GM12872 (cell line): ENCODE results near the gene MIEN1.
A peak's percentile ranks its signal among the peaks of the same experiment; 100 is the strongest.

Experiments used
- TF ChIP-seq, protein P1 (sequence below): IDR thresholded peaks from 3 replicates; pipeline ENCODE4 v1.5.1; 2011; ENCODE audit warnings: low read depth, mild to moderate bottlenecking, low read length, moderate library complexity; ENCODE audit not compliant: insufficient read depth

The MIEN1 gene

DNA sequence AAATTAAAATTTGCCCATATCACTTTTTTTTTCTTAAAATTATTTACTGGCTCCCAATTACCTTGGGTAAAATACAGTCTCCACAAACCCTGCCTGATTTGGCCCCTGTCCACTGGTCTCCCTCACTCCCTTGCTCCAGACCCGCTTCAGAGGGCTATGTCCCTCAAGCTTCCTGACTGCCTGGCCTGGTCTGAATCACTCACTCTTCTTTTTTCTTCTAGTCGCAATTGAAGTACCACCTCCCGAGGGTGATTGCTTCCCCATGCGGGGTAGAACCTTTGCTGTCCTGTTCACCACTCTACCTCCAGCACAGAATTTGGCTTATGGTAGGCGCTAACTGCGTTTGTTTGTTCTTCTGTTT, 41.9 kb downstream of the MIEN1 start:
- TF ChIP-seq, protein P1, sequence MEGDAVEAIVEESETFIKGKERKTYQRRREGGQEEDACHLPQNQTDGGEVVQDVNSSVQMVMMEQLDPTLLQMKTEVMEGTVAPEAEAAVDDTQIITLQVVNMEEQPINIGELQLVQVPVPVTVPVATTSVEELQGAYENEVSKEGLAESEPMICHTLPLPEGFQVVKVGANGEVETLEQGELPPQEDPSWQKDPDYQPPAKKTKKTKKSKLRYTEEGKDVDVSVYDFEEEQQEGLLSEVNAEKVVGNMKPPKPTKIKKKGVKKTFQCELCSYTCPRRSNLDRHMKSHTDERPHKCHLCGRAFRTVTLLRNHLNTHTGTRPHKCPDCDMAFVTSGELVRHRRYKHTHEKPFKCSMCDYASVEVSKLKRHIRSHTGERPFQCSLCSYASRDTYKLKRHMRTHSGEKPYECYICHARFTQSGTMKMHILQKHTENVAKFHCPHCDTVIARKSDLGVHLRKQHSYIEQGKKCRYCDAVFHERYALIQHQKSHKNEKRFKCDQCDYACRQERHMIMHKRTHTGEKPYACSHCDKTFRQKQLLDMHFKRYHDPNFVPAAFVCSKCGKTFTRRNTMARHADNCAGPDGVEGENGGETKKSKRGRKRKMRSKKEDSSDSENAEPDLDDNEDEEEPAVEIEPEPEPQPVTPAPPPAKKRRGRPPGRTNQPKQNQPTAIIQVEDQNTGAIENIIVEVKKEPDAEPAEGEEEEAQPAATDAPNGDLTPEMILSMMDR = no peak

DNA sequence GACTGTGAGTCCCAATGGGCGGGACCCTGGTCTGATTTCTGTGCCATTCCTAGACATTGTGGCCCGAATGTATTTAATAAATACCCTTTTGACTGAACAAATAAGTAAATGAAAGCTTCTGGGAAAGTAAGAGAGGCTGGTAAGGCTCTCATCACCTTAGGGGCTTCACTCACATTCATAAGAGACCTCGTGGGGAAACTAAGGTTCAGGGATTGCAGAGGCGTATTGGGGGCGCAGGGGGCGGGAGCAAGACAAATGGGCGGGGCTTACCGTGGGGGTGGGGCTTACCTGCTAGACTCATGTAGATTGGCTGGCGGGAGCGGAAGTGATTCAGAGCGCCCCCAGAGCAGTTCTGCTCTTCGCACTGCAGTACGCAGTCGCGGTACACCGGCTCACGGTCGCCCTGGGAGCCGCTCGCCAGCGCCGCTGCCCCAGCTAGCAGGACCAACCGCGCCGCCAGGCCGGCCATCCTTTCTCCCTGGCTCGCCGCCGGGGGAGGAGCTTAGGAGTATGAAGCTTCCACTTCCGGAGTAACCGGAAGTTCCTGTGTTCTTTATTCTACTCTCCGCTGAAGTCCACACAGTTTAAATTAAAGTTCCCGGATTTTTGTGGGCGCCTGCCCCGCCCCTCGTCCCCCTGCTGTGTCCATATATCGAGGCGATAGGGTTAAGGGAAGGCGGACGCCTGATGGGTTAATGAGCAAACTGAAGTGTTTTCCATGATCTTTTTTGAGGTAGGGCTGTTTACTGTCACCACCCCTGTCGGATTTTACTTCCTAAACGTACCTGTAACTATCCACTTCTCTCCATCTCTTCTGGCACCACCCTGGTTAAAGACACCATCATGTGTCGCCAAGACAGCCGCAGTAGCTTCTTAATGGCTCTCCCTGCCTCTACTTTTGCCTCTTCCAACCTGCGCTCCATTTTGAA, 42.5 kb downstream of the MIEN1 start, which contains the start of gene PGAP3:
TSS of gene PGAP3 (minus strand) at position 512 of the 929 bp plus-strand sequence. CDS start at position 469, 43 bp downstream.
- TF ChIP-seq, protein P1 = 0 out of 3 replicates have a peak, but pooled peaks have one; percentile 12

DNA sequence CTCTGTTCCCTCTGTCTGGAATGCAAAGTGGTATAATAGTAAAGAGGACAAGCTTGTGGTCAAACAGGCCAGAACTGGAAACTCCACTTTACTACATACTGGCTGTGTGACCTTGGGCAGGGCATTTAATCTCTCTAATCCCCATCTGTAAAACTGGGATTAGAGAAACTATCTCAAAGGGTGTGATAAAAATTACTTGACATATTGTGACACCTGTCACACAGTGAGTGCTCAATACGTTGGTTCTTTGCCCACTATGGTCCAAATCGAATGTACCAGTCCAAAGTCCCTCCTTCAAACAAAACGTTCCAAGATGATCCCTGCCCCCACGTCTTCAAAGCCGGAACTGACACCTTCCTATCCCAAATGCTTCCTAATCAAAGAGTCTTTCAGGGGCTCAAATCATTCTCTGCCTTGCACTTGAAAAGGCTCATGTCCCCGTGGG, 43.2 kb downstream of the MIEN1 start:
- TF ChIP-seq, protein P1 = no peak

DNA sequence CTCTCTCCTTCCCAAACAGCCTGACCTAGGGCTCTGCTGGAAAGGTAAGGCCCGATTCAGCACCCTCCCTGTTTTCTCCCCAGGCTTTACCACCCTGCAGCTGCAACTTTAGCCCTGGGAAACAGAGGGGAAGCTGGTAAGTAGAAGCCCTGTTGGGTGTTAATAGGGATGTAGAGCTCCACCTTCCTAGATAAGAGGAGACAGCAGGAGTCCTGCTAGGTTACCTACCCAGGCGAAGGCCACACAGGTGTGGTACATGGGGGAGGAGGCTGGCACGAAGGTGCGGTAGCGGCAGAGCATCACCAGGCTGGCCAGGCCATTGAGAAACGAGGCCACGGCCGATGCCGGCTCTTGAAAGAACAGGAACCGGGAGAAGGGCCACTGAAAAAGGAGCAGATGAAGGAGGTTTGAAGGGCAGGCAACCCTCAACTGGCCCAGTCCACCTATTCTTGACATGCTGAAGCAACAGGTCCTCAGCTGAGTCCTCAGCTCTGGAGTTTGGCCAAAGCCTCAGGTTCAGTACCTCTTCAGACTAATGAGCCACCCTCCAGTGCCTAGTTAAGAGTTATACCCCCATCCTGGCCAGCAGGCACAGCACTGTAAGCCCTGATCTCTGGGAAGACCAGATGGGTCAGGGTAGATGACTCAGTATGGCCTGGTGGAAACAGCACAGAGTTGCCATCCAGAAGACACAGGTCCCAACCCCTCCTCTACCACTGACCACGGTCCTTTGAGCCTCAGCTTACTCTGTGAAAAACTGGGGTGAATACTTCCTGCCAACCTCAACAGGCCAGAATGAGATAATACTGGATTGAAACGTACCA, 45.8 kb downstream of the MIEN1 start:
- TF ChIP-seq, protein P1 = no peak

DNA sequence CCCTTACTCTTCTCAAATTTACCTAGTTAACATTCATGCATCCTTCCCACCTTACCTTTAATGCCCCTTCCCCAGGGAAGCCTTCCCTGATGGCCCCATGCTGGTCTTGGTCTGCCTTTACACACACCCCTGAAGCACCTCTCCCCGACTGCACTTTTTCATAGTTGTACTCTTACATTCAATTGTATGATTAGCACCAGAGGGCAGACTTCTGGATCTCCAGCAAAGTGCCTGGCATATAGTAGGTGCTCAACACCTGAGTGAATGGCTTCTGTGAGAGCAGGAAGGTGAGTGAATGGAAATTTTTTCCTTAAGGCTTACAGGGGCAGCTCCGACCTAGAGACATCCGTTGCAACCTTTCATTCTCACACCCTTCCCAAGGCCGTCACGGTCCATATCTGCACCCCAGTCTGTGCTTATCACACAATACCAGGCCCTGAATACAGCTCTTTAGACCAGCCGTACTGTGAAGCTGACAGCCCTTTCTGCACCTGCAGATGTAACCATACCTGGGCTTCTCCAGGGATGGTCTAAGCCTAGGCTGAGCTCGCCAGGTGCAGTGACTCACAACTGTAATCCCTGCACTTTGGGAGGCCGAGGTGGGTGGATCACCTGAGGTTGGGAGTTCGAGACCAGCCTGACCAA, 46.9 kb downstream of the MIEN1 start:
- TF ChIP-seq, protein P1 = no peak

DNA sequence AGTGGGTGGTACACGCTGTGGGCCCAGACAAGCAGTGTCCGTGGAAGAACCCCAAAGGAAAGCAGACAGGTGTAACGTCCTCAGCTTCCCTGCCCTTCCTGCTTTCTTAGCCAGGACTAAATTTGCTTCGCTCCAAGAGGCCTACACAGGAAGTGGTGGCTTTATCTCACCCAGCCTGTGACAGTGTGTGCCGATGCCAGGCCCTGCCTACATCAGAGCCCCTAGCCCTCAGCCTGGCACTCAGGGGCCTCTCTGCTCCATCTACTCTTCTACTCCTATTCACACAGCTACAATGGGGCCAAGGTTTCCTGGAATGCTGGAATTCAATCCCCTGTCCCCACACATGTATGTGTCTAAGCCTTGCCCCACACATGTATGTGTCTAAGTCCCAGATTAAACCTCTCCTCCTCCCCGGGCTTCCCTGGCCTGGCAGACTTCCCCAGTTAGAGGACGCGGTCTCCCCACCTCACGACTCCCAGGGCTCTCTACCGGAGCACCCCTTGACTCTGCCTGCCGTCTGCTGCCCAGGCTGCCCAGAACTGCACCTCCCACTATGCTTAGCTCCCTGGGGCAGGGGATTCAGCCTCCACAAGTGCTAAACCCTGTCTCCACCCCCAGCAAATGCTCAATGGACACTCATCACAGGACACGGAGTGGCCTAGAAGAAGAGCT, 50.7 kb downstream of the MIEN1 start:
- TF ChIP-seq, protein P1 = no peak
